Neural cell (in vitro differentiated cells): Measurements from ENCODE around the gene APH1A. TPM values are rescaled to one million over a fixed set of nuclear protein-coding genes. Genes with fewer than 3 reads are reported as not detected.

ENCODE experiments used
- H2AFZ ChIP-seq: fragments of 200-600, 300-800 bp; sonication (generic), shearing (Covaris generic); 2 replicates; pipeline ENCODE4 v1.6.0; 2014; ENCODE audit warnings: low read depth, mild to moderate bottlenecking, antibody characterized with exemption, low read length, moderate library complexity
- H3F3A ChIP-seq: fragments of 200-600 bp; shearing (Covaris generic); 2 replicates; pipeline ENCODE4 v1.6.1; 2016; ENCODE audit warnings: mild to moderate bottlenecking, moderate library complexity, mixed read lengths, antibody characterized with exemption, low read length; ENCODE audit not compliant: insufficient read depth, poor library complexity, severe bottlenecking
- H3K27ac ChIP-seq: fragments of 200-600, 300-800 bp; sonication (generic), shearing (Covaris generic); 2 replicates; pipeline ENCODE4 v1.5.1; 2014; ENCODE audit warnings: mild to moderate bottlenecking, low read length, moderate library complexity
- H3K27me3 ChIP-seq: fragments of 300-800, 200-600 bp; sonication (generic), shearing (Covaris generic); 2 replicates; pipeline ENCODE4 v1.6.0; 2014; ENCODE audit warnings: mild to moderate bottlenecking, low read depth, low read length, moderate library complexity; ENCODE audit not compliant: insufficient read depth
- H3K36me3 ChIP-seq: fragments of 300-800, 200-600 bp; sonication (generic), shearing (Covaris generic); 2 replicates; pipeline ENCODE4 v1.5.1; 2014; ENCODE audit warnings: mild to moderate bottlenecking, antibody characterized with exemption, low read length, moderate library complexity; ENCODE audit not compliant: insufficient read depth
- H3K4me2 ChIP-seq: fragments of 300-800, 200-600 bp; sonication (generic), shearing (Covaris generic); 2 replicates; pipeline ENCODE4 v1.6.0; 2014; ENCODE audit warnings: mild to moderate bottlenecking, low read length
- H3K4me3 ChIP-seq: fragments of 300-800, 200-600 bp; sonication (generic), shearing (Covaris generic); 2 replicates; pipeline ENCODE4 v1.5.1; 2014; ENCODE audit warnings: mild to moderate bottlenecking, low read length, moderate library complexity
- H3K79me2 ChIP-seq: fragments of 200-600 bp; shearing (Covaris generic); replicated peaks from 2 replicates; pipeline ENCODE4 v1.6.0; 2014; ENCODE audit warnings: mild to moderate bottlenecking, low read length, moderate library complexity; ENCODE audit not compliant: insufficient read depth
- H3K9ac ChIP-seq: fragments of 300-800, 200-600 bp; sonication (generic), shearing (Covaris generic); 2 replicates; pipeline ENCODE4 v1.6.1; 2016; ENCODE audit warnings: mild to moderate bottlenecking, low read length, mixed read lengths
- H3K9me2 ChIP-seq: fragments of 200-600 bp; shearing (Covaris generic); 2 replicates; pipeline ENCODE4 v1.6.1; 2016; ENCODE audit warnings: mild to moderate bottlenecking, low read length, mixed read lengths; ENCODE audit not compliant: insufficient read depth
- H3K9me3 ChIP-seq: fragments of 200-600, 300-800 bp; sonication (generic), shearing (Covaris generic); 2 replicates; pipeline ENCODE4 v1.6.1; 2016; ENCODE audit warnings: mild to moderate bottlenecking, mixed run types, low read length, moderate library complexity, mixed read lengths
- H4K20me1 ChIP-seq: fragments of 200-600 bp; shearing (Covaris generic); 2 replicates; pipeline ENCODE4 v1.6.1; 2016; ENCODE audit warnings: mild to moderate bottlenecking, mixed run types; ENCODE audit not compliant: insufficient read depth
- CTCF ChIP-seq: fragments of 450-650 bp; IDR thresholded peaks from 2 replicates; pipeline ENCODE4 v1.5.1; 2014; ENCODE audit warnings: antibody characterized with exemption, mild to moderate bottlenecking, moderate library complexity; ENCODE audit not compliant: poor library complexity, severe bottlenecking
- EP300 ChIP-seq: fragments of 450-650 bp; conservative IDR thresholded peaks from 2 replicates; pipeline ENCODE4 v1.6.1; 2014; ENCODE audit warnings: antibody characterized with exemption, mild to moderate bottlenecking, moderate library complexity; ENCODE audit not compliant: poor library complexity, severe bottlenecking
- EZH2 ChIP-seq: fragments of 200-600, 300-800 bp; shearing (Covaris generic), sonication (generic); IDR thresholded peaks from 2 replicates; pipeline ENCODE4 v1.6.1; 2014; ENCODE audit warnings: antibody characterized with exemption, low read length, borderline replicate concordance, mild to moderate bottlenecking; ENCODE audit not compliant: insufficient read depth, poor library complexity, severe bottlenecking
- MXI1 ChIP-seq: fragments of 450-650 bp; conservative IDR thresholded peaks from 2 replicates; pipeline ENCODE4 v1.6.1; 2014; ENCODE audit warnings: antibody characterized with exemption, mild to moderate bottlenecking; ENCODE audit not compliant: poor library complexity, severe bottlenecking
- POLR2AphosphoS5 ChIP-seq: IDR thresholded peaks from 2 replicates; pipeline ENCODE4 v1.6.1; 2012
- RAD21 ChIP-seq: fragments of 450-650 bp; conservative IDR thresholded peaks from 2 replicates; pipeline ENCODE4 v1.6.1; 2014; ENCODE audit warnings: antibody characterized with exemption, mild to moderate bottlenecking, moderate library complexity
- REST ChIP-seq: IDR thresholded peaks from 2 replicates; pipeline ENCODE4 v1.6.1; 2012; ENCODE audit warnings: borderline replicate concordance
- SMC3 ChIP-seq: fragments of 450-650 bp; conservative IDR thresholded peaks from 2 replicates; pipeline ENCODE4 v1.6.1; 2014; ENCODE audit warnings: antibody characterized with exemption, mild to moderate bottlenecking, moderate library complexity; ENCODE audit not compliant: poor library complexity
- TAF1 ChIP-seq: IDR thresholded peaks from 2 replicates; pipeline ENCODE4 v1.6.1; 2012; ENCODE audit warnings: low read depth
- polyA plus RNA-seq: library from polyadenylated mRNA; depleted of rRNA; stranded (reverse); fragments of >200 nt; gene quantifications from 2 replicates; pipeline ENCODE4 v1.2.3, GENCODE V29; 2014

Gene APH1A
- polyA plus RNA-seq, 1 donor from 2014 or later = 167 TPM

- H3K36me3 ChIP-seq = no peaks in the 10 kb centered on the region
- no peak overlapping the region for H3K9ac ChIP-seq
- no peak overlapping the region for H3K27ac ChIP-seq
- no peak overlapping the region for H2AFZ ChIP-seq
- TF ChIP-seq SMC3 (no peak), CTCF (no peak), TAF1 (no peak), EP300 (no peak), MXI1 (no peak), RAD21 (no peak), REST (no peak), EZH2 (no peak), POLR2AphosphoS5 (no peak)
- no peaks in the 10 kb centered on the region for H3F3A ChIP-seq
- H4K20me1 ChIP-seq = no peaks in the 10 kb centered on the region
- no peak overlapping the region for H3K4me3 ChIP-seq
- H3K27me3 ChIP-seq = no peaks in the 10 kb centered on the region
- no peaks in the 10 kb centered on the region for H3K9me2 ChIP-seq
- no peaks in the 10 kb centered on the region for H3K79me2 ChIP-seq
- no peaks in the 10 kb centered on the region for H3K9me3 ChIP-seq
- no peak overlapping the region for H3K4me2 ChIP-seq
Measured at GRCh38 chr1:150302902-150303301, 34.1 kb upstream of the APH1A start.

- H3K27ac ChIP-seq = no peak overlapping the region
- no peak overlapping the region for H3K4me3 ChIP-seq
- H3F3A ChIP-seq = no peaks in the 10 kb centered on the region
- no peak overlapping the region for H3K9ac ChIP-seq
- H3K36me3 ChIP-seq = no peaks in the 10 kb centered on the region
- H3K9me2 ChIP-seq = no peaks in the 10 kb centered on the region
- H3K27me3 ChIP-seq = no peaks in the 10 kb centered on the region
- H4K20me1 ChIP-seq = no peaks in the 10 kb centered on the region
- H3K9me3 ChIP-seq = no peaks in the 10 kb centered on the region
- TF ChIP-seq CTCF (no peak), MXI1 (no peak), SMC3 (no peak), TAF1 (no peak), RAD21 (no peak), POLR2AphosphoS5 (no peak), EZH2 (no peak), EP300 (no peak), REST (no peak)
- no peaks in the 10 kb centered on the region for H3K79me2 ChIP-seq
- H3K4me2 ChIP-seq = no peak overlapping the region
- no peak overlapping the region for H2AFZ ChIP-seq
Measured at GRCh38 chr1:150302338-150302737, 33.5 kb upstream of the APH1A start.
